Measurements from ENCODE around the gene OR5B2.

- TF ChIP-seq, protein P1, sequence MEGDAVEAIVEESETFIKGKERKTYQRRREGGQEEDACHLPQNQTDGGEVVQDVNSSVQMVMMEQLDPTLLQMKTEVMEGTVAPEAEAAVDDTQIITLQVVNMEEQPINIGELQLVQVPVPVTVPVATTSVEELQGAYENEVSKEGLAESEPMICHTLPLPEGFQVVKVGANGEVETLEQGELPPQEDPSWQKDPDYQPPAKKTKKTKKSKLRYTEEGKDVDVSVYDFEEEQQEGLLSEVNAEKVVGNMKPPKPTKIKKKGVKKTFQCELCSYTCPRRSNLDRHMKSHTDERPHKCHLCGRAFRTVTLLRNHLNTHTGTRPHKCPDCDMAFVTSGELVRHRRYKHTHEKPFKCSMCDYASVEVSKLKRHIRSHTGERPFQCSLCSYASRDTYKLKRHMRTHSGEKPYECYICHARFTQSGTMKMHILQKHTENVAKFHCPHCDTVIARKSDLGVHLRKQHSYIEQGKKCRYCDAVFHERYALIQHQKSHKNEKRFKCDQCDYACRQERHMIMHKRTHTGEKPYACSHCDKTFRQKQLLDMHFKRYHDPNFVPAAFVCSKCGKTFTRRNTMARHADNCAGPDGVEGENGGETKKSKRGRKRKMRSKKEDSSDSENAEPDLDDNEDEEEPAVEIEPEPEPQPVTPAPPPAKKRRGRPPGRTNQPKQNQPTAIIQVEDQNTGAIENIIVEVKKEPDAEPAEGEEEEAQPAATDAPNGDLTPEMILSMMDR (IDR thresholded peaks at IDR 0.05): no peak
- TF ChIP-seq FOXP4 (CRISPR knock-in tag; IDR thresholded peaks at IDR 0.05) (no peak), RELA (CRISPR knock-in tag; IDR thresholded peaks at IDR 0.05; ENCODE audit: borderline replicate concordance) (no peak)
- TF ChIP-seq, protein P2, sequence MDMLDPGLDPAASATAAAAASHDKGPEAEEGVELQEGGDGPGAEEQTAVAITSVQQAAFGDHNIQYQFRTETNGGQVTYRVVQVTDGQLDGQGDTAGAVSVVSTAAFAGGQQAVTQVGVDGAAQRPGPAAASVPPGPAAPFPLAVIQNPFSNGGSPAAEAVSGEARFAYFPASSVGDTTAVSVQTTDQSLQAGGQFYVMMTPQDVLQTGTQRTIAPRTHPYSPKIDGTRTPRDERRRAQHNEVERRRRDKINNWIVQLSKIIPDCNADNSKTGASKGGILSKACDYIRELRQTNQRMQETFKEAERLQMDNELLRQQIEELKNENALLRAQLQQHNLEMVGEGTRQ (CRISPR knock-in tag; IDR thresholded peaks at IDR 0.05): no peak
These were observed 35.2 kb downstream of the OR5B2 start for GRCh38 chr11:58392746-58393145.

Data from WTC11 (cell line).